ENCODE measurements around the gene ZNF12. TPM values are rescaled to one million over a fixed set of nuclear protein-coding genes. Genes with fewer than 3 reads are reported as not detected.

Gene ZNF12
- total RNA-seq, 4 donors from 2014 or later: 27.9 to 35.2 (median 32.0) TPM

GRCh38 chr7:6640246-6640721 is 66.5 kb downstream of the ZNF12 start:
- 55 to 66% methylated on average over 11 of the region's 11 CpGs for WGBS, 2 donors
- H3K27ac ChIP-seq: no peak overlapping the region
- peak; percentile 12 to 18 for DNase-seq (ENCODE audit: low spot score in 2 of 2)

GRCh38 chr7:6639627-6640026 is 67.1 kb downstream of the ZNF12 start:
- TF ChIP-seq EP300 (IDR thresholded peaks at IDR 0.05): no peak
- TF ChIP-seq CTCF (IDR thresholded peaks at IDR 0.05): no peak
- no peak for TF ChIP-seq POLR2A (IDR thresholded peaks at IDR 0.05)
- Histone ChIP-seq H3K36me3 (peaks cover 0 to 54% (median 0%) of the 10 kb centered on the region in 3 donors), H3K4me3 (no peak overlapping the region), H3K27ac (no peak overlapping the region), H3K9me3 (no peaks in the 10 kb centered on the region), H3K4me1 (peaks cover 0 to 46% (median 16%) of the 10 kb centered on the region in 4 donors), H3K27me3 (no peaks in the 10 kb centered on the region)
- WGBS, 2 donors: 90% methylated on average over 11 of the region's 11 CpGs
- no peak for DNase-seq (ENCODE audit: low spot score in 2 of 2)

More at GRCh38 chr7:6640246-6640721, 66.5 kb downstream of the ZNF12 start:
- Histone ChIP-seq H3K4me3 (no peak overlapping the region), H3K27me3 (no peaks in the 10 kb centered on the region), H3K4me1 (peaks cover 0 to 46% (median 16%) of the 10 kb centered on the region in 4 donors), H3K9me3 (no peaks in the 10 kb centered on the region), H3K36me3 (peaks cover 0 to 61% (median 0%) of the 10 kb centered on the region in 3 donors)
- TF ChIP-seq EP300 (IDR thresholded peaks at IDR 0.05): no peak
- no peak for TF ChIP-seq POLR2A (IDR thresholded peaks at IDR 0.05)
- TF ChIP-seq CTCF (IDR thresholded peaks at IDR 0.05): no peak

- no peaks in the 10 kb centered on the region for H3K27me3 ChIP-seq
- 54 to 56% methylated on average over 4 of the region's 4 CpGs for WGBS, 2 donors
- H3K4me1 ChIP-seq: peaks cover 0 to 46% (median 16%) of the 10 kb centered on the region in 4 donors
- H3K36me3 ChIP-seq: peaks cover 0 to 48% (median 0%) of the 10 kb centered on the region in 3 donors
- DNase-seq (ENCODE audit: low spot score in 2 of 2): no peak
- H3K27ac ChIP-seq: no peak overlapping the region
- no peak overlapping the region for H3K4me3 ChIP-seq
- no peaks in the 10 kb centered on the region for H3K9me3 ChIP-seq
- no peak for TF ChIP-seq CTCF (IDR thresholded peaks at IDR 0.05)
- no peak for TF ChIP-seq EP300 (IDR thresholded peaks at IDR 0.05)
- no peak for TF ChIP-seq POLR2A (IDR thresholded peaks at IDR 0.05)
Observed at GRCh38 chr7:6639032-6639431, 67.7 kb downstream of the ZNF12 start.

Other genes starting within 250 kb of the ZNF12 start
- 10 to 100 TPM; 61.0 to 80.6 (median 72.2) TPM for gene KDELR2, start 222.8 kb downstream of the ZNF12 start, total RNA-seq
- not detected for gene GRID2IP, start 155.5 kb downstream of the ZNF12 start, total RNA-seq
- 10 to 100 TPM; 38.1 to 48.3 (median 43.2) TPM for gene ZDHHC4, start 129.5 kb downstream of the ZNF12 start, total RNA-seq
- gene INTS15, start 116.9 kb downstream of the ZNF12 start, total RNA-seq: 10 to 100 TPM; 28.0 to 63.0 (median 34.0) TPM
- gene ZNF853, start 91.3 kb downstream of the ZNF12 start, total RNA-seq: 10 to 100 TPM in 3 of 4 donors, 1 to 10 TPM in 1; 8.2 to 18.2 (median 12.7) TPM
- gene ZNF316, start 69.6 kb downstream of the ZNF12 start, total RNA-seq: 10 to 100 TPM; 32.1 to 77.7 (median 36.2) TPM
- gene RSPH10B2, start 47.2 kb upstream of the ZNF12 start, total RNA-seq: 1 to 10 TPM in 1 of 4 donors, under 1 TPM in 2, not detected in 1; 0.20 to 3.3 (median 0.21) TPM
- gene CCZ1B, start 119.3 kb upstream of the ZNF12 start, total RNA-seq: 100 to 1,000 TPM in 1 of 4 donors, 10 to 100 TPM in 3; 45.7 to 136 (median 69.7) TPM